MM.1S (cell line): ENCODE data around the gene CHRM4.

Source experiments
- EZH2 ChIP-seq: fragments of 300-600 bp; sonication (generic); optimal IDR thresholded peaks from 2 replicates; pipeline ENCODE3; 2017; ENCODE audit warnings: low read depth, mild to moderate bottlenecking, antibody characterized with exemption, low read length, mixed read lengths
- EZH2phosphoT487 ChIP-seq: fragments of 300-600 bp; sonication (generic); IDR thresholded peaks from 2 replicates; pipeline ENCODE4 v1.6.1; 2018; ENCODE audit warnings: antibody characterized with exemption, low read length
- TF ChIP-seq, protein P1 (sequence below): fragments of 300-600 bp; sonication (generic); IDR thresholded peaks from 2 replicates; pipeline ENCODE4 v1.5.1; 2016; ENCODE audit warnings: antibody characterized with exemption, low read length, mixed read lengths

DNA sequence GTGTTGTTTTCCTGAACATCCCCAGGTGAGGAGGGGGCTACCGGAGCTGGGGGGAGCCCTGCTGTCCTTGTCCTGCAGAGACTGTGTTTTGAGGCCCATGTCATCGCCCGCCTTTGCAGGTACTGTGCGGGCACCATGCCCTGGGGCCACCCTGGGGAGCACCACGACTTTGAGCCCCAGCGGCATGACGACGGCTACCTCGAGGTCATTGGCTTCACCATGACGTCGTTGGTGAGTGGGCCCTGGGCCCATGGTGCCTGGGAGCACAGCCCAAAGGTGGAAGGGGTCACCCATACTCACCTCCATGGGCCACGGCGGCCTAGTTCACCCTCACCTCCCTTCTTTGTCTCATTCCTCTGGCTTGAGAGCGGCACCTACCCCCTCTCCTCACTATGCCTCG is 16.8 kb downstream of the CHRM4 start:
- TF ChIP-seq, protein P1, sequence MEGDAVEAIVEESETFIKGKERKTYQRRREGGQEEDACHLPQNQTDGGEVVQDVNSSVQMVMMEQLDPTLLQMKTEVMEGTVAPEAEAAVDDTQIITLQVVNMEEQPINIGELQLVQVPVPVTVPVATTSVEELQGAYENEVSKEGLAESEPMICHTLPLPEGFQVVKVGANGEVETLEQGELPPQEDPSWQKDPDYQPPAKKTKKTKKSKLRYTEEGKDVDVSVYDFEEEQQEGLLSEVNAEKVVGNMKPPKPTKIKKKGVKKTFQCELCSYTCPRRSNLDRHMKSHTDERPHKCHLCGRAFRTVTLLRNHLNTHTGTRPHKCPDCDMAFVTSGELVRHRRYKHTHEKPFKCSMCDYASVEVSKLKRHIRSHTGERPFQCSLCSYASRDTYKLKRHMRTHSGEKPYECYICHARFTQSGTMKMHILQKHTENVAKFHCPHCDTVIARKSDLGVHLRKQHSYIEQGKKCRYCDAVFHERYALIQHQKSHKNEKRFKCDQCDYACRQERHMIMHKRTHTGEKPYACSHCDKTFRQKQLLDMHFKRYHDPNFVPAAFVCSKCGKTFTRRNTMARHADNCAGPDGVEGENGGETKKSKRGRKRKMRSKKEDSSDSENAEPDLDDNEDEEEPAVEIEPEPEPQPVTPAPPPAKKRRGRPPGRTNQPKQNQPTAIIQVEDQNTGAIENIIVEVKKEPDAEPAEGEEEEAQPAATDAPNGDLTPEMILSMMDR, result no peak
- TF ChIP-seq EZH2, result no peak
- no peak for TF ChIP-seq EZH2phosphoT487
